GM18907 (cell line): Measurements from ENCODE around the gene HIPK1.
"Not testable (repeated sequence)": the region's sequence is repeated elsewhere in the genome, so short reads cannot be mapped to it uniquely, and the experiment has no call there.

ENCODE experiments used
- ATAC-seq: cut with Tn5 transposase; IDR thresholded peaks from one replicate; pipeline ENCODE4 v1.9.1; 2021; ENCODE audit warnings: mild to moderate bottlenecking, moderate library complexity; ENCODE audit not compliant: unreplicated experiment

The HIPK1 gene

GRCh38 chr1:113942527-113942926 lies 13.4 kb downstream of the HIPK1 start:
- ATAC-seq = no peak

DNA sequence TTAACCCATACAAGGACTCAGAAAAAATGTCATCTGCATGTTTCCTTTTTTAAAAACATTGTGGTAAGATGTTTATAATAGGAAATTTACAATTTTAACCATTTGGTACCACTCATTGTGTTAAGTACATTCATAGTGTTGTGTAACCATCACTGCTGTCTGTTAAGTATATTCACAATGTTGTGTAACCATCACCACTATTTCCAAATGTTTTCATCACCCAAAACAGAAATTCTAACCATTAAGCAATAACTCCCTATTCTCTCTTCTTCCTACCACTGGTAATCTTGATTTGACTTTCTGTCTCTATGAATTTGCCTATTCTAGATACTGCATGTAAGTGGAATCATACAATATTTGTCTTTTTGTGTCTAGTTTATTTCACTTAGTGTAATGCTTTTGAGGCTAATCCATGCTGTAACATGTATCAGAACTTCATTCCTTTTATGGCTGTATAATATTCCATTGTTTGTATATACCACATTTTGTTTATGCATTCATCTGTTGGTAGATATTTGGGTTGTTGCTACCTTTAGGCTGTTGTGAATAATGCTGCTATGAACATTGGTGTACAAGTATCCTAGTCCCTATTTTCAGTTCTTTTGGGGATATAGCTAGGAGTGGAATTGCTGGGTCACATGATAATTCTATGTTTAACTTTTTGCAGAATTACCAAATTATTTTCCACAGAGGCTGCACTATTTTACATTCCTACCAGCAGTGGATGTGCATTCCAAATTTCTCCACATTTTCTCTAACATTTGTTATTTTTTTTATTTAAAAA lies 14.1 kb downstream of the HIPK1 start:
- ATAC-seq = no peak

DNA sequence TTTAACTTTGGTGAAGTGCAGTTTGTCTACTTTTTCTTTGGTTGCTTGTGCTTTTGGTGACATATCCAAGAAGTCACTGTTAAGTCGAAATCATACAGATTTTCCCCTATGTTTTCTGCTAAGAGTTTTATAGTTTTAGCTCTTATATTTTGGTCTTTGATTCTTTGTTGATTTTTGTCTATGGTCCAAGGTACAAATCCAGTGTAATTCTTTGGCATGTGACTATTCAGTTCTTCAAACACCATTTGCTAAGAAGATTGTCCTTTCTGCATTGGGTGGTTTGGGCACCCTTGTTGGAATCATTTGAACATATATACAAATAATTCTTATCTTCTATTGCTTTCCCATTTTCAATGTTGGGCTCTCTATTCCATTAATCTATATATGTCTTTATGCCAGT lies 16.2 kb downstream of the HIPK1 start:
- ATAC-seq = no peak

DNA sequence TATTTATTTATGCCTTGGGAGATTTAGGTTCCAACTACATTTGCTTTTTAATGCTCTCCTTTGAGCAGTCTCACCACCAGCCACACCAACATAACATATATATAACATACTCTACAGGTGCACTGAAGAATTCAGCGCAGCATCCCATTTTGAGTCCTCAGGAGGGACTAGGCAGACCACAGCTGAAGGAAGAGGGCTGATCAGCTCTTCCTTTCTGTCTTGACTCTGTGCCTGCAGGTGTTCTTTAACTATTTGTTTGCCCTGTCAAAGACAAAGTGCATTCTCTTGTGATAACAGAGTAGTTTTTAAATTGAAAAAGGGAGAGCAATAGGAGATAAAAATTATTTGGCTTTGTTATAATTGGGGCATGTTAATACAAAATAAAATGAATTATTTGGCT lies 17.0 kb downstream of the HIPK1 start:
- ATAC-seq = no peak

GRCh38 chr1:113946678-113947387 lies 17.7 kb downstream of the HIPK1 start:
- no peak for ATAC-seq

DNA sequence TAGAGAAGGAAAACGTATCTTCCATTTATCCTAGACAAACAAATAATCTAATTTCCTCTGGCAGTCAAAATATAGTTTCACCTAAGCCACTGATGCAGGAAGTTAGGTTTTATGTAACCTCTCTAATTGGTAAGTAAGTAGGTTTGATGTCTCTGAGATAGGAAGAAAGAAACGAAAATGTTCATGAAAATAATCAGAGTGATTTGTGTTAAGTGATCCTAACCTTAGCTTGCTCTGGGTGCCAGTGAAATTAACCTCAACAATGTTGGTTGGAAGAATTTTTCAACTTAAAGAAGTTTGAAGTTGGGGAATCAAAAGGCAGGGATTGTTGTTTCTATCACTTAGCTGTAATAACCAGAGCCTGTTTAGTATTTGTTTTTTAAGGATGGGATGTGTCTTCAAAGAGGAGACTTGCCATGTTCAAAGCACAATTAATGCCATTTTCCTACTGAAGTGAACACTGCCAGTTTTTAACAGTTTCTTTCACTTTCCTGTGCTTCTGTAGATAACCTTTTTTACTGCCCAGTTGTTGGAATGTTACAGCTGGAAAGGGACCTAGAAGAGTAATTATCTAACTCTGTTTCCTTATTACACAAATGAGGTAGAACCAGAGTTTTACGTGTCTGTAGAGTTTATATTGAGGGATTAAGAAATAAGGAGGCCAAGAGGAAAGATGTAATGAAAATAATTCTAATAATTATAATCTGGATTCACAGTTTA lies 18.4 kb downstream of the HIPK1 start:
- ATAC-seq = no peak

- not testable (repeated sequence) for ATAC-seq
Observed at GRCh38 chr1:113948151-113948550, 19.0 kb downstream of the HIPK1 start.

- no peak for ATAC-seq
Observed at GRCh38 chr1:113949007-113949406, 19.9 kb downstream of the HIPK1 start.

DNA sequence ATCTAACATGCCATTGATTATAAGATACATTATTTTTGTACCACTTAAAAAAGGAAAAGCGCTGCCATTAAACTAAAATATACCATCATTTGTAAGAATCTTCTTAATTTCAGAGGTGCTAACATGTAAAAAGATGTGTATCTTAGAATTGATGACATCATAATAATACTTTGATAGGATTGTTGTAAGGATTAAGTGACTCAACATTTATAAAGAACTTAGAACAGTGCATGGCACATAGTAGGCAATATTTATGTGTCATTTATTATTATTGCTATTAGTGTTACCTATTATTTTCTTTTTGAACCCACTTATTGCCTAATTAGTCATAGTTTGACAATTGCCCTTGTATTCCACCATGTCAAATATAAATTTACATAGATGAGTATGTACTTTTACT lies 21.8 kb downstream of the HIPK1 start:
- no peak for ATAC-seq

- no peak for ATAC-seq
Observed at GRCh38 chr1:113951719-113952118, 22.6 kb downstream of the HIPK1 start.

DNA sequence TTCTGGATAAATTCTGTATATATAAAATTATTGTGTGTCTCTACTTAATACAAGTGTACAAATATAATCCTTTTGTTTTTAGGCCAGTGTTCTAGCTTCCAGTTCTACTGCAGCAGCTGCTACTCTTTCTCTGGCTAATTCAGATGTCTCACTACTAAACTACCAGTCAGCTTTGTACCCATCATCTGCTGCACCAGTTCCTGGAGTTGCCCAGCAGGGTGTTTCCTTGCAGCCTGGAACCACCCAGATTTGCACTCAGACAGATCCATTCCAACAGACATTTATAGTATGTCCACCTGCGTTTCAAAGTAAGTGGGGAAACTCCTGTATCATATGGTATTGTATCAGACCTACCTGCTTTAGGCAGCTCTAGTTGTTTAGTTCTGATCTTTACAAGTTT lies 28.9 kb downstream of the HIPK1 start:
- ATAC-seq = no peak

- no peak for ATAC-seq
Observed at GRCh38 chr1:113958691-113959090, 29.6 kb downstream of the HIPK1 start.

DNA sequence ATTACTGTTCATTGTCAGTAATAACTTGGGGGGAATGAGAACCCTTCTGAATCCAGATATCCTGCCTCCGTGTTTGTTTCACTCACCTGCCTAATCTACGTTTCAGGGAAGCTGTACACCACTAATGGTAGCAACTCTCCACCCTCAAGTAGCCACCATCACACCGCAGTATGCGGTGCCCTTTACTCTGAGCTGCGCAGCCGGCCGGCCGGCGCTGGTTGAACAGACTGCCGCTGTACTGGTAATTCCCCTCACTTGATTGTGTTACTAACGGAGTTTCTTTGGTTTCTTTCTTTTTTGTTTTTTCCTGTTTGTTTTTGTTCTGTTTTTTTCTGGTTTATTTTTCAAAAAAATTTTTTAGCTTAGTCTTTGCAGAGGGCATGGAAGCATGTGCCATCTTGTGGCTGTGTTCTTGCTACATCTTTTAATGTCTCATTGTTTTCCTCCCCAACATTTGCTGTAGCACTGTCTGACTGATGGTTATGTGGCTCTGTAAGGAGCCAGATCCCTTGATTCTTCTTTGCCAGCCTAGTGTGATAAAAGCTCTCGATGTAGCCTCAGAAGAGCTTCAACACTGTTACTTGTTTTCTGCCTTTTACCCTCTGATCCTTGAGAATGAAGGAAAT lies 34.3 kb downstream of the HIPK1 start:
- ATAC-seq = no peak

DNA sequence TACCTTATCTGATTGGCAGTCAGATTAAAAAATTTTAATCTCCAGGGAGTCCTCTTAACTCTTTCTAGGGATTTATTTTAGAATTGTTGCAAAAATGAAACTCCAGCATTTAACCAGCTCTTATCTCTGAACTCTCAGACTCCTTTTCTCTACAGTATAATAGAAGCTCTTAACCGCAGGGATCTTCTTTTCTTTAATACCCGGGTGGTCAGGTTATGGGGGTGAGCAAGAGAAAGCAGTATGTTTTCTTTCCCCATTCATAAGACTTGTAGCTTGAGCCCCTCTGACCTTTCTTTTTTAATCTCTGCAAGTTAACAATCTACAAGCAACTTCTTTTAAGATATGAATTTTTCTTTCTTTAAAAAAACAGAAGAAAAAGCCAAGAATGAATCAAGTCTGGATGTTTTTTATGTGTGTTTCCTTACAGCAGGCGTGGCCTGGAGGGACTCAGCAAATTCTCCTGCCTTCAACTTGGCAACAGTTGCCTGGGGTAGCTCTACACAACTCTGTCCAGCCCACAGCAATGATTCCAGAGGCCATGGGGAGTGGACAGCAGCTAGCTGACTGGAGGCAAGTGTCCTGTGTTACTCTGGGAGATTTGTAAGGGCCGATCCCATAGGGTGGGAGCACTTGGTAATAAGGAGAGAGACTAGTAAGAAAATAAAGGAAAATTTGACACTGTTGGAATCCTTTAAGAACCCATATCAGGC lies 36.7 kb downstream of the HIPK1 start:
- no peak for ATAC-seq

GRCh38 chr1:113972954-113973353 lies 43.8 kb downstream of the HIPK1 start:
- ATAC-seq = no peak

DNA sequence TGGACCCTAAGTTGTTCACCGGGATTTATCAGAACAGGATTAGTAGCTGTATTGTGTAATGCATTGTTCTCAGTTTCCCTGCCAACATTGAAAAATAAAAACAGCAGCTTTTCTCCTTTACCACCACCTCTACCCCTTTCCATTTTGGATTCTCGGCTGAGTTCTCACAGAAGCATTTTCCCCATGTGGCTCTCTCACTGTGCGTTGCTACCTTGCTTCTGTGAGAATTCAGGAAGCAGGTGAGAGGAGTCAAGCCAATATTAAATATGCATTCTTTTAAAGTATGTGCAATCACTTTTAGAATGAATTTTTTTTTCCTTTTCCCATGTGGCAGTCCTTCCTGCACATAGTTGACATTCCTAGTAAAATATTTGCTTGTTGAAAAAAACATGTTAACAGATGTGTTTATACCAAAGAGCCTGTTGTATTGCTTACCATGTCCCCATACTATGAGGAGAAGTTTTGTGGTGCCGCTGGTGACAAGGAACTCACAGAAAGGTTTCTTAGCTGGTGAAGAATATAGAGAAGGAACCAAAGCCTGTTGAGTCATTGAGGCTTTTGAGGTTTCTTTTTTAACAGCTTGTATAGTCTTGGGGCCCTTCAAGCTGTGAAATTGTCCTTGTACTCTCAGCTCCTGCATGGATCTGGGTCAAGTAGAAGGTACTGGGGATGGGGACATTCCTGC lies 46.2 kb downstream of the HIPK1 start:
- no peak for ATAC-seq

DNA sequence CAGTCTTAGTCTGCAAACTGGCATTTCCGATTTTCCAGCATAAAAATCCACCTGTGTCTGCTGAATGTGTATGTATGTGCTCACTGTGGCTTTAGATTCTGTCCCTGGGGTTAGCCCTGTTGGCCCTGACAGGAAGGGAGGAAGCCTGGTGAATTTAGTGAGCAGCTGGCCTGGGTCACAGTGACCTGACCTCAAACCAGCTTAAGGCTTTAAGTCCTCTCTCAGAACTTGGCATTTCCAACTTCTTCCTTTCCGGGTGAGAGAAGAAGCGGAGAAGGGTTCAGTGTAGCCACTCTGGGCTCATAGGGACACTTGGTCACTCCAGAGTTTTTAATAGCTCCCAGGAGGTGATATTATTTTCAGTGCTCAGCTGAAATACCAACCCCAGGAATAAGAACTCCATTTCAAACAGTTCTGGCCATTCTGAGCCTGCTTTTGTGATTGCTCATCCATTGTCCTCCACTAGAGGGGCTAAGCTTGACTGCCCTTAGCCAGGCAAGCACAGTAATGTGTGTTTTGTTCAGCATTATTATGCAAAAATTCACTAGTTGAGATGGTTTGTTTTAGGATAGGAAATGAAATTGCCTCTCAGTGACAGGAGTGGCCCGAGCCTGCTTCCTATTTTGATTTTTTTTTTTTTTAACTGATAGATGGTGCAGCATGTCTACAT lies 47.6 kb downstream of the HIPK1 start:
- ATAC-seq = no peak

DNA sequence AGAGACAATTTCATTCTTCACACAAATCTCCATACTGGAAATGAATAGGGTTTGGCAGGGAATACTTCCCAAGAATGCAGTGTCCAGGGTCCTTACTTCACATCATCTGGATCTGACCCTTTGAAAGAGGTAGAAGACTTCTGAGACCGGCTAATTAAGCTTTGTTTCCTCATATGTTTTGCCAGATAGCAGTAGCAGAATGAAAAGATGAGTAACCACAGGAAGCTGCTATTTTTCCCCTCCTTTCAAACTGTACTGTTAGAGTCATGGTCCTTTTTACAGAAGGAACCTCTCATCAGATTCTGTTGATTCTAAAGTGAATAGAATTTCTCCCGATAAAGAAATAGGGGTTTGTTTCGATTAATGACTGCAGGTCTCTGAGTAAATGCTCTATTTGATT lies 48.8 kb downstream of the HIPK1 start:
- ATAC-seq = no peak

- peak; percentile 45 for ATAC-seq
Observed at GRCh38 chr1:113978863-113979702, 50.0 kb downstream of the HIPK1 start, which contains the start of gene OLFML3. Gene OLFML3, plus strand, starts transcription at chr1:113979474. Its CDS starts 43 bp downstream, at chr1:113979517.
